Measurements from ENCODE around the gene LSS.
A peak's percentile ranks its signal among the peaks of the same experiment; 100 is the strongest.

The LSS gene

GRCh38 chr21:46154155-46154954, 74.2 kb downstream of the LSS start:
- H3K27ac ChIP-seq, result no peak overlapping the region
- H3K4me3 ChIP-seq, result no peak overlapping the region
- peak; percentile 67 for DNase-seq (ENCODE audit: low spot score)
- TF ChIP-seq, protein P1, sequence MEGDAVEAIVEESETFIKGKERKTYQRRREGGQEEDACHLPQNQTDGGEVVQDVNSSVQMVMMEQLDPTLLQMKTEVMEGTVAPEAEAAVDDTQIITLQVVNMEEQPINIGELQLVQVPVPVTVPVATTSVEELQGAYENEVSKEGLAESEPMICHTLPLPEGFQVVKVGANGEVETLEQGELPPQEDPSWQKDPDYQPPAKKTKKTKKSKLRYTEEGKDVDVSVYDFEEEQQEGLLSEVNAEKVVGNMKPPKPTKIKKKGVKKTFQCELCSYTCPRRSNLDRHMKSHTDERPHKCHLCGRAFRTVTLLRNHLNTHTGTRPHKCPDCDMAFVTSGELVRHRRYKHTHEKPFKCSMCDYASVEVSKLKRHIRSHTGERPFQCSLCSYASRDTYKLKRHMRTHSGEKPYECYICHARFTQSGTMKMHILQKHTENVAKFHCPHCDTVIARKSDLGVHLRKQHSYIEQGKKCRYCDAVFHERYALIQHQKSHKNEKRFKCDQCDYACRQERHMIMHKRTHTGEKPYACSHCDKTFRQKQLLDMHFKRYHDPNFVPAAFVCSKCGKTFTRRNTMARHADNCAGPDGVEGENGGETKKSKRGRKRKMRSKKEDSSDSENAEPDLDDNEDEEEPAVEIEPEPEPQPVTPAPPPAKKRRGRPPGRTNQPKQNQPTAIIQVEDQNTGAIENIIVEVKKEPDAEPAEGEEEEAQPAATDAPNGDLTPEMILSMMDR (IDR thresholded peaks at IDR 0.05), result no peak

GRCh38 chr21:46153247-46154154, 75.1 kb downstream of the LSS start:
- peak; percentile 72 for DNase-seq (ENCODE audit: low spot score)
- Histone ChIP-seq H3K27ac (no peak overlapping the region), H3K4me3 (peak overlapping the region; percentile 38)
- TF ChIP-seq, protein P1 (IDR thresholded peaks at IDR 0.05), result peak; percentile 54

DNA sequence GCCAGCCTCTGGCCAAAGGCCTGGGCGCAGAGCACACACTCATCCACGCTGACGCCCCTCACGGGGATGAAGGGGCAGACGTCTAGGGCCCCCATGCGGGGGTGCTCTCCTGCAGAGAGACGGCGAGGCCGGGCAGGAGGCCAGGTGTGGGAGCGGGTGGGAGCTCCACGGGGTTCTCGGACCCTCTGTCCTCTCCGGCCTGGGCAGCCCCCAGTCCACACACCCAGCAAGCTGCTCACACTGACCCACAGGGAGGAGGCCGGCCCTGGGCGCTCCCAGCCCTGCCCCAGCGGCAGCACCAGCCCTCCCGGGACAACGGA, 75.7 kb downstream of the LSS start:
- Histone ChIP-seq H3K27ac (no peak overlapping the region), H3K4me3 (peak overlapping the region; percentile 38)
- TF ChIP-seq, protein P1 (IDR thresholded peaks at IDR 0.05), result no peak
- DNase-seq (ENCODE audit: low spot score), result peak; percentile 68

DNA sequence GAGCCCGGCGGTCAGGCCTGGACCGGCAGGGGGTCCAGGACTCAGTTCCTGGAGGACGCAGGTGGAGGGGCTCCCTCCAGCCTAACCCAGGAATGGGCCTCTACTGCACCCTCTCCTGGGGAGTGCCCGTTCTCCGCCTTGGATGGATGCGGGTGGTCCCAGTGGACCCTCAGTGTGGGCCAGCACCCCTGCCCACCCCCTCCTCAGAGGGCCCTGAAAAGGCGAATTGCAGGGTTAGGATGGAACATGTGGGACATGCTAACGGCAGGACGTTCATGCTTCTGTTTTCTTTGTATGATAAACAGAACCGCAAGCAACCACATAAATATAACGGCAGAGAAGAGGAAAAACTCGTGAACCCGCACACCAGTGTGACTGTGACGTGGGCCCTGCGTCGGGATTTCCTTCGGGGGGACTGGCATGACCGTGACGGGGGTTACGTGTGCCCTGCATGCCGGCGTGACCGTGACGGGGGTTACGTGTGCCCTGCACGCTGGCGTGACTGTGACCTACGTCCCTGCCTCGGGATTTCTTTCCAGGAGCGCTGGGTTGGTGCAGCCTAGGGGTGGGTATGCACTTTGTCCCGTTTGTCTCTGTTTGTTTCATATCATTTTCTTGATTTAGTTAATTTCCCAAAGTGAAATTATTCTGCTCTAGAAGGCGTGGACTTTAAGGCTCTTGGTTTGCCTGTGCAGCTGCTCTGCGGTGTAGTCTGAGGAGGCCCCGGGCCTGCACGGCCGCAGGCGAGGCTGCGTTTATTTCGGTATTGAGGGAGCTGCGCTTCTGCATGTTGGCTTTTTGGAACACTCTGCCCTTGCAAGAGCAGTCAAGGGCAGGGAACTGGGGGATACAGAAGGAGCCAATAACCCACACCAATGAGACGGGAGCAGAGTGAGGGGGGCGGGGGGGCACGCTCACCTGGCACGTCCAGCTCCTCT, 76.3 kb downstream of the LSS start:
- TF ChIP-seq, protein P1 (IDR thresholded peaks at IDR 0.05), result no peak
- H3K27ac ChIP-seq, result no peak overlapping the region
- H3K4me3 ChIP-seq, result no peak overlapping the region
- peak; percentile 58 for DNase-seq (ENCODE audit: low spot score)

- TF ChIP-seq, protein P1 (IDR thresholded peaks at IDR 0.05), result no peak
- DNase-seq (ENCODE audit: low spot score), result peak; percentile 55
- Histone ChIP-seq H3K4me3 (no peak overlapping the region), H3K27ac (no peak overlapping the region)
Observed at GRCh38 chr21:46151261-46151988, 77.1 kb downstream of the LSS start.

DNA sequence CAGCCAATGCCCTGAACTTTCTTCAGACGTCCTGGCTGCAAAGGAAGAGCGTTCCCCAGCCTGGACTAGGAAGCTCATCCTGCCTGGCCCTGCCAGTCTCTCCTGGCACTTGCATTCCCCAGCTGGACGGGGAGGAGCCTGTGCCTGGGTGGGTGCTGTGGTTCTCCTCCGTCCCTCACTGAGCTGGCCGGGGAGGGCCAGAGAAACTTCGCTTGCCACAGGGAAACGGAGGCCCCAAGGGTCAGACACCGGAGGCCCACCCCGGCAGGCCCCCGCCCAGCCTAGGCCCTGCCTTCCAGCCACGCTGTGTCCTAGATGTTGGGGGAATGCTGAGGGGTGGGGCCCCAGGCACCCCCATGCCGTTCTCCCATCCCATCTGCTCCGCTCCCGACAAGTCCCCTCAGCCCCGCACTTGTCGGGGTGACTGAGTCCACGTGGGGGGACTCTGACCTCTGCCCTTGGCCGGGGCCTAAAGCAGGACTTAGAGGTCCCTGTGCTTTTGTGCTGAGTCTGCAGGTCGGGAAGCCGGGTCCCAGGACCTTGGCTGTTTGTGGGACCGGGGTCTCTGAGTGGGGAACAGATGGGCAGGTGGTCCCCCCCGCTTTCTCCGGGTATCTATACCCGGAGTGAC, 78.0 kb downstream of the LSS start:
- TF ChIP-seq, protein P1 (IDR thresholded peaks at IDR 0.05), result no peak
- DNase-seq (ENCODE audit: low spot score), result peak; percentile 64

More for the DNA sequence above, 78.0 kb downstream of the LSS start:
- H3K27ac ChIP-seq, result no peak overlapping the region
- no peak overlapping the region for H3K4me3 ChIP-seq
